ENCODE results near the gene SENP7.

The SENP7 gene

DNA sequence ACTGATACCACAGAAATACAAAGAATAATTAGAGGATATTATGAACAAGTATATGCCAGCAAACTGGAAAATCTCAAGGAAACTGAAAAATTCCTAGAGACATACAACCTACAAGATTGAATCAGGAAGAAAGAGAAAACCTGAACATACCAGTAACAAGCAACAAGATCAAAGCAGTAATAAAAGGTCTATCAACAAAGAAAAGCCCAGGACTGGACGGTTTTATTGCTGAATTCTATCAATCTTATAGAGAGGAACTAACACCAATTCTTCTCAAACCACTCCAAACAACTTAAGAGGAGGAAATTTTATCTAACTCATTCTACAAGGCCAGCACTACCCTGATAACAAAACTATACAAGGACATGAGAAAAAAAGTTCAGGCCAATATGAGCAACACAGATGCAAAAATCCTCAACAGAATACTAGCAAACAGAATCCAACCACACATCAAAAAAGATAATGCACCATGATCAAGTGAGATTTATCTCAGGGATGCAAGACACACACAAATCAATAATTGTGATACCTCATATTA lies 121.5 kb downstream of the SENP7 start:
- TF ChIP-seq CTCF (IDR thresholded peaks at IDR 0.05; ENCODE audit: low read depth, low read length) (no peak), EZH2phosphoT487 (IDR thresholded peaks at IDR 0.05; ENCODE audit: low read depth) (no peak)
- H3K4me1 ChIP-seq (ENCODE audit: low read length): peaks cover 9% of the 10 kb centered on the region; the same call in 1 of the 2 replicates
- H3K4me2 ChIP-seq (ENCODE audit: low read length): no peak overlapping the region
- H3K27me3 ChIP-seq (ENCODE audit: low read depth, low read length): no peaks in the 10 kb centered on the region
- no peaks in the 10 kb centered on the region for H4K20me1 ChIP-seq (ENCODE audit: insufficient read depth, low read length)
- peaks cover 7% of the 10 kb centered on the region; the same call in 1 of the 2 replicates for H3K9me3 ChIP-seq (ENCODE audit: insufficient read depth, low read length)
- H3K4me3 ChIP-seq (ENCODE audit: low read length): no peak overlapping the region
- peaks cover 12% of the 10 kb centered on the region for H3K36me3 ChIP-seq (replicated peaks; ENCODE audit: low read depth, low read length)
- no peak overlapping the region for H2AFZ ChIP-seq (ENCODE audit: low read depth, low read length)
- H3K27ac ChIP-seq (ENCODE audit: low read length): no peak overlapping the region
- peaks cover 8% of the 10 kb centered on the region for H3K79me2 ChIP-seq (ENCODE audit: low read length)
- no peak overlapping the region for H3K9ac ChIP-seq (ENCODE audit: low read length)

DNA sequence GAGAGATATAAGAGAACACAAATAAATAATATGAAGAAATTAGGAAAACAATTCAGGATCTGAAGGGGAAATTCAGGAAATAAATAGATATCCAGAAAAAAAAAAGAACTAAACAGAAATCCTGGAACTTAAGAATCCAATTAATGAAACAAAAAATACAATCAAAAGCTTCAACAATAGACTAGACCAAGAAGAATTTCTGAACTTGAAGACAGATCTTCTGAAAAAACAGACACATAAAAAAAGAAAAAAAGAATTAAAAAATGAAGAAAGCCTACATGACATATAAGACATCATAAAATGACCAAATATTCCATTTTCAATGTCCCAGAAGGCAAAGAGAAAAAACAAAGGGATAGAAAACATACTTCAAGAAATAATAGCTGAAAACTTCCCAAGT lies 124.3 kb downstream of the SENP7 start:
- H3K9ac ChIP-seq (ENCODE audit: low read length): no peak overlapping the region
- no peak overlapping the region for H3K4me3 ChIP-seq (ENCODE audit: low read length)
- peaks cover 12% of the 10 kb centered on the region for H3K36me3 ChIP-seq (replicated peaks; ENCODE audit: low read depth, low read length)
- no peak overlapping the region for H3K27ac ChIP-seq (ENCODE audit: low read length)
- TF ChIP-seq EZH2phosphoT487 (IDR thresholded peaks at IDR 0.05; ENCODE audit: low read depth): no peak
- TF ChIP-seq CTCF (IDR thresholded peaks at IDR 0.05; ENCODE audit: low read depth, low read length): no peak
- no peaks in the 10 kb centered on the region for H3K27me3 ChIP-seq (ENCODE audit: low read depth, low read length)
- no peaks in the 10 kb centered on the region for H4K20me1 ChIP-seq (ENCODE audit: insufficient read depth, low read length)
- H3K9me3 ChIP-seq (ENCODE audit: insufficient read depth, low read length): peaks cover 7% of the 10 kb centered on the region; the same call in 1 of the 2 replicates
- H3K4me1 ChIP-seq (ENCODE audit: low read length): peaks cover 20% of the 10 kb centered on the region
- H3K4me2 ChIP-seq (ENCODE audit: low read length): no peak overlapping the region
- peaks cover 8% of the 10 kb centered on the region for H3K79me2 ChIP-seq (ENCODE audit: low read length)
- H2AFZ ChIP-seq (ENCODE audit: low read depth, low read length): no peak overlapping the region

DNA sequence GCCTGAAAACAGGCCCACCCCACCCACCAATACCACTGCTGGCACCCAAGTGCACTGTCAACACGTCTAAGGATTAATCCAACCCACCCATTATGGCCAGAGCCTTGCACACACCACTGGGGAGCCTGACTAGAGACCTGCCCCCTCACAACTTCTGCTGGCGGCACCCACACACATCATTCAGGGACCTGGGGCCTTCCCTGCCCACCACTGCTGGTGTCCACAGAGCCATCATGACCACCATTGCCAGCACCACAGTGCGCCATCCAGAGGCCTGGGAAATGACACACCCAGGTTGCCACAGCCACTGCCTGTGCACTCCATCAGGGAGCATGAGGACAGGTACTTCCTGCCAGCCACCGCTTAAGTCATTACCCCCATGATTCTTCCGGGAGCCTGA lies 125.7 kb downstream of the SENP7 start:
- Histone ChIP-seq H3K36me3 (replicated peaks; ENCODE audit: low read depth, low read length) (peaks cover 12% of the 10 kb centered on the region), H3K27me3 (ENCODE audit: low read depth, low read length) (no peaks in the 10 kb centered on the region), H3K9me3 (ENCODE audit: insufficient read depth, low read length) (peaks cover 7% of the 10 kb centered on the region; the same call in 1 of the 2 replicates), H3K4me1 (ENCODE audit: low read length) (peaks cover 20% of the 10 kb centered on the region), H4K20me1 (ENCODE audit: insufficient read depth, low read length) (no peaks in the 10 kb centered on the region), H3K79me2 (ENCODE audit: low read length) (peaks cover 8% of the 10 kb centered on the region), H3K4me2 (ENCODE audit: low read length) (no peak overlapping the region), H3K4me3 (ENCODE audit: low read length) (no peak overlapping the region), H3K27ac (ENCODE audit: low read length) (no peak overlapping the region), H3K9ac (ENCODE audit: low read length) (no peak overlapping the region), H2AFZ (ENCODE audit: low read depth, low read length) (no peak overlapping the region)
- TF ChIP-seq EZH2phosphoT487 (IDR thresholded peaks at IDR 0.05; ENCODE audit: low read depth) (no peak), CTCF (IDR thresholded peaks at IDR 0.05; ENCODE audit: low read depth, low read length) (no peak)

DNA sequence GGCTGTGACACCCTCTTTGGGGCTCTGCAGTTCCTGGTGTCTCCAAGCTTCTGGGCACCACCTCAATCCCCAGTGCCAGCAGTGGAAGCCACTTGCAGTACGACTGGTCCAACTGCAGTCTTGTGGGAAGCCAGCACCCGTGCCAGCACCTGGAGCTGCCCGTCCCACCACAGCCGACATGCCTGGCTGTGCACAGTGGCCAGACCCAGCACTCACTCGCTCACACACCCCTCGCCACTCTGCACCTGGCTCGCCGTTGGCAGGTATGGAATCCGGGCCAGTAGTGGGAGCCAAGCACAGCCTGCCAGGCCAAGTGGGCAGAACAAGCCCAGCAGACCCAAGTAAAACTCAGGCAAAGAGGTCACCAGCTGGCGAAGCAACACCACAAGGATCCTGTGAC lies 128.6 kb downstream of the SENP7 start:
- no peak overlapping the region for H3K4me3 ChIP-seq (ENCODE audit: low read length)
- no peak overlapping the region for H3K9ac ChIP-seq (ENCODE audit: low read length)
- peaks cover 9% of the 10 kb centered on the region for H3K36me3 ChIP-seq (replicated peaks; ENCODE audit: low read depth, low read length)
- H3K27me3 ChIP-seq (ENCODE audit: low read depth, low read length): no peaks in the 10 kb centered on the region
- H3K4me1 ChIP-seq (ENCODE audit: low read length): peaks cover 24% of the 10 kb centered on the region
- peaks cover 8% of the 10 kb centered on the region for H3K79me2 ChIP-seq (ENCODE audit: low read length)
- H3K27ac ChIP-seq (ENCODE audit: low read length): no peak overlapping the region
- no peak overlapping the region for H2AFZ ChIP-seq (ENCODE audit: low read depth, low read length)
- 0 out of 2 replicates have a peak, but pooled peaks cover 3% of the 10 kb centered on the region for H4K20me1 ChIP-seq (ENCODE audit: insufficient read depth, low read length)
- peaks cover 4% of the 10 kb centered on the region; the same call in 1 of the 2 replicates for H3K9me3 ChIP-seq (ENCODE audit: insufficient read depth, low read length)
- no peak for TF ChIP-seq CTCF (IDR thresholded peaks at IDR 0.05; ENCODE audit: low read depth, low read length)
- no peak for TF ChIP-seq EZH2phosphoT487 (IDR thresholded peaks at IDR 0.05; ENCODE audit: low read depth)
- H3K4me2 ChIP-seq (ENCODE audit: low read length): no peak overlapping the region
